ENCODE measurements around the gene FABP2.
"Not testable (repeated sequence)": the region's sequence is repeated elsewhere in the genome, so short reads cannot be mapped to it uniquely, and the experiment has no call there.

The FABP2 gene

DNA sequence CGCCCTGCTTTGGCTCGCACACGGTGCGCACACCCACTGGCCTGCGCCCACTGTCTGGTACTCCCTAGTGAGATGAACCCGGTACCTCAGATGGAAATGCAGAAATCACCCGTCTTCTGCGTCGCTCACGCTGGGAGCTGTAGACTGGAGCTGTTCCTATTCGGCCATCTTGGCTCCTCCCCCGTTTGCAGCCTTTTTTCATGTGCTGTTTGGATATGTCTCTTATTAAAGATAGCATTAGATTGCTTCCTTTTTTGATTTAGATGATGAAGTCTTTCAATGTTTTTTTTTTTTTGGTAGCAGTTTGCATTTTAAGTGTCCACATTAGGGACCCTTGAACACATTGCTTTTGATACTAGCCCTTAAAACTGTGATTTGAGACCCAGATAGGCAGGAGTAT is 42.0 kb downstream of the FABP2 start:
- not testable (repeated sequence) for DNase-seq (ENCODE audit: low read depth, low spot score); H3K4me3 ChIP-seq (ENCODE audit: low read length)

DNA sequence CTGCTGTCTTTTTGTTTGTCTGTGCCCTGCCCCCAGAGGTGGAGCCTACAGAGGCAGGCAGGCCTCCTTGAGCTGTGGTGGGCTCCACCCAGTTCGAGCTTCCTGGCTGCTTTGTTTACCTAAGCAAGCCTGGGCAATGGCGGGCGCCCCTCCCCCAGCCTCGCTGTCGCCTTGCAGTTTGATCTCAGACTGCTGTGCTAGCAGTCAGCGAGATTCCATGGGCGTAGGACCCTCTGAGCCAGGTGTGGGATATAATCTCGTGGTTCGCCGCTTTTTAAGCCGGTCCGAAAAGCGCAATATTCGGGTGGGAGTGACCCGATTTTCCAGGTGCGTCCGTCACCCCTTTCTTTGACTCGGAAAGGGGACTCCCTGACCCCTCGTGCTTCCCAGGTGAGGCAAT is 42.4 kb downstream of the FABP2 start:
- H3K4me3 ChIP-seq (ENCODE audit: low read length); DNase-seq (ENCODE audit: low read depth, low spot score): not testable (repeated sequence)

DNA sequence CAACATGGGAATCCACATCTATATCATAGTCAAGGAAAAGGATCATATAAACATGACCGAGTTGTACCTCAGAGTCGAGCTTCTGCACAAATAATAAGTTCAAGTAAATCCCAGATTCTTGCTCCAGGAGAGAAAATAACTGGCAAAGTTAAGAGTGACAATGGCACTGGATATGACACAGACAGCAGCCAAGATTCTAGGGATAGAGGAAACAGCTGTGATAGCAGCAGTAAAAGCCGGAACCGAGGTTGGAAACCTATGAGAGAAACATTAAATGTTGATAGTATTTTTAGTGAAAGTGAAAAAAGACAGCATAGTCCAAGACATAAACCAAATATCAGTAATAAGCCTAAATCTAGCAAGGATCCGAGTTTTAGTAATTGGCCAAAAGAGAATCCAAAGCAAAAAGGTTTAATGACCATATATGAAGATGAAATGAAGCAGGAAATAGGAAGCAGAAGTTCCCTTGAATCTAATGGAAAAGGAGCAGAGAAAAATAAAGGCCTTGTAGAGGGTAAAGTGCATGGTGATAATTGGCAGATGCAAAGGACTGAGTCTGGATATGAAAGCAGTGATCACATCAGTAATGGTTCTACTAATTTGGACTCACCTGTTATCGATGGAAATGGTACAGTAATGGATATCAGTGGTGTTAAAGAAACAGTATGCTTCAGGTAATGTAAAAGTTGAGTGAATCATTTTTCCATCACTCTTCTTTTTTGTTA is 50.4 kb downstream of the FABP2 start:
- H3K4me3 ChIP-seq (ENCODE audit: low read length), result no peak overlapping the region
- DNase-seq (ENCODE audit: low read depth, low spot score), result no peak

DNA sequence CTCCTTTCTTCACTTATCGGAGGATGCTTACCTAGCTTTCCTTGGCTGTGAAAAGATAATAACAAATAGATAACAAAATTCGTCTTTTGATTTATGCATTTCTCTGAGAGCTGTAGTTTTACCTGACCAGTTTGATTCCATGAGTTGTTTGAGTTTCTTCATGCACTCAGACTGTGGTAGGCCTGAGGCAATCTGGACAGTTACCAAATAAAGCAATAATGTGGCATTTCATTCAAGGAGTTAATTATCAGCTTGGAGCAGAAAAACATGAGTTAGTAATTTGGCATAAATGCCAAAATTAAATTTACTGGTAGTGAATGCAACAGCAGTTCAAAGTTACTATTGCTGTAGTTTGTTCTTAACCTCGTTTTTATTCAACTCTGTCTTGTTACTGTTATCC is 53.5 kb downstream of the FABP2 start:
- H3K4me3 ChIP-seq (ENCODE audit: low read length), result no peak overlapping the region
- DNase-seq (ENCODE audit: low read depth, low spot score), result no peak

Measured in Jurkat, Clone E6-1 (cell line).